Measurements from ENCODE around the gene SLC23A3. TPM values are rescaled to one million over a fixed set of nuclear protein-coding genes. Genes with fewer than 3 reads are reported as not detected.

Gene SLC23A3
- total RNA-seq, 1 donor from 2014 or later, result 1.9 TPM

DNA sequence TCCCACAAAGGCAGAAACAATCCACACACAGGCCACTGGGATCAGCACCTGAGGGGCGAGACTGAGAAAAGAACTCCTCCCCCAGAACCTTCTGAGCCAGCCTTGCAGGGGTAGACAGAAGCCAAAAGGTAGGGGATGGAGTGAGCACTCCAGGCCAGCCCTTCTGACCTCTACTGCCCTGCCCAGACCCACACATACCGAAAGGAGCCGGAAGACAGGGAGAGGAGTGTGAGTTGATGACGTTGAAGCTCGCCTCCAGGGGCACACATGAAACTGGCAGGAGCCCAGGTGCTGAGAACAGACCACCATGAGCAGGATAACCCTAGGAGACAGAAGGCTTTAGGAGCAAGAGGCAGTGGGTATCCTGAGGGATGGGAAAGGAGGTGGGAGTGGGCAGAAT is 1.8 kb downstream of the SLC23A3 start:
- Mint-ChIP-seq H3K27me3 (ENCODE audit: low read depth) (no peaks in the 10 kb centered on the region), H3K27ac (no peak overlapping the region), H3K4me1 (ENCODE audit: low read depth) (peaks cover 9% of the 10 kb centered on the region), H3K9me3 (no peaks in the 10 kb centered on the region), H3K36me3 (ENCODE audit: low read depth) (peaks cover 15% of the 10 kb centered on the region), H3K4me3 (ENCODE audit: low read depth) (no peak overlapping the region)
- DNase-seq (ENCODE audit: low spot score), result no peak
- intact Hi-C loops (cut with micrococcal nuclease), result no loop called here

DNA sequence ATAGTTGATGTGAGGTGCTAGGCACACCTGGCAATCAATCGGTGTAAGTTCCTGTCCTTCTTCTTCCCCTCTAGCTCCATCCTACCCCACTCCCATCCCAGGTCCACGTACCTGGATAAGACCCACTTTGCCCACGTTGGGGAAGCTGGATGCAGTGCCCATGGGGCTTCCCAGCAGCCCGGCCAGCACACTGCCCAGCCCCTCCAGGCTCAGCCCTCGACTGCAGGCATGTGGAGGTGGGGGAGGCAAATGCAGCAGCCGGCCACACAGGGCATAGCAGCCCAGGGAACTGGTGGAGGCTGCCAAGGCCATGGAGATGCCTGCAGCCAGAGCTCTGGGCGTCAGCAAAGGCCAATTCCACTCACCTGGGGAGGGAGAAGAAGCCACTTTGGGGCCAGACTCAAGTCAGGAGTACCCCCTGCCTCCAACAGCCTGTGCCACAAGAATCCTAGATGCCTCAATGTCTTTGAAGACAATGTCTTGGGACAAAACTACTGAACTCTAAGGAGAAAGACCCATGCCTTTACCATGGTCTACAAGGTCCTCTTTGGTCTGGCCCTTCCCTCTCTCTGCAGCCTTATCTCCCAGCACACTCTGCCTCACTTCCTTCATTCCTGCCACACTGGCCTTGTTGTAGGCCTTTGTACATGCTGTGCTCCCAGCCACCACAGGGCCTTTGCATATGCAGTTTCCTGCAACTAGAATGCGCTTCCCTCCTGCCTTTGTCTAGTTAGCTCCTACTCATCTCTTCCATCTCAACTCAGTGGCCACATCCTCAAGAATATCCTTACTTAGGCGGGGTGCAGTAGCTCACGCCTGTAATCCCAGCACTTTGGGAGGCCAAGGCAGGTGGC is 4.5 kb downstream of the SLC23A3 start:
- Mint-ChIP-seq H3K36me3 (ENCODE audit: low read depth) (no peaks in the 10 kb centered on the region), H3K27ac (no peak overlapping the region), H3K4me1 (ENCODE audit: low read depth) (peaks cover 12% of the 10 kb centered on the region), H3K27me3 (ENCODE audit: low read depth) (no peaks in the 10 kb centered on the region), H3K4me3 (ENCODE audit: low read depth) (no peak overlapping the region), H3K9me3 (no peaks in the 10 kb centered on the region)
- intact Hi-C loops (cut with micrococcal nuclease), result no loop called here
- DNase-seq (ENCODE audit: low spot score), result no peak

DNA sequence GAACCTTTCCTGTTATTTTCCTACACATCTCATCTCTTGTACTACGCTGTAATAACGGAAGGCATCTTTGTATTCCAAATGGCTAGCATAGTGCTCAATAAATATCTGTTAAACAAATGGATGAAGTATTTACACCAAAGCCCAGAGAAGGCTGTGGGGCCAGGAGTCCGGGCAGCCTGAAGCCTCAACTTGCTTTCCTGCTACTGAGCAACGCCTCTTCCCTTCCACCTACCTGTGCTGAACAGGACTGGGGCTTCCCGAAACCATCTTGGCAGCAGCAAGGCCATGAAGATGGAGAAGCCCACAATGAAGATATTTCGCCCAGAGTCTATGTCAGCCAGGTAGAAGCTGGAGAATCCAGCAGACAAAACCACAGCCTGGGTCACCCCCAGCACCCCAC is 6.7 kb downstream of the SLC23A3 start:
- H3K4me1 Mint-ChIP-seq (ENCODE audit: low read depth), result peaks cover 17% of the 10 kb centered on the region
- no peak overlapping the region for H3K4me3 Mint-ChIP-seq (ENCODE audit: low read depth)
- H3K9me3 Mint-ChIP-seq, result no peaks in the 10 kb centered on the region
- peaks cover under 1% of the 10 kb centered on the region for H3K36me3 Mint-ChIP-seq (ENCODE audit: low read depth)
- intact Hi-C loops (cut with micrococcal nuclease), result no loop called here
- no peak for DNase-seq (ENCODE audit: low spot score)
- no peak overlapping the region for H3K27ac Mint-ChIP-seq
- H3K27me3 Mint-ChIP-seq (ENCODE audit: low read depth), result no peaks in the 10 kb centered on the region

DNA sequence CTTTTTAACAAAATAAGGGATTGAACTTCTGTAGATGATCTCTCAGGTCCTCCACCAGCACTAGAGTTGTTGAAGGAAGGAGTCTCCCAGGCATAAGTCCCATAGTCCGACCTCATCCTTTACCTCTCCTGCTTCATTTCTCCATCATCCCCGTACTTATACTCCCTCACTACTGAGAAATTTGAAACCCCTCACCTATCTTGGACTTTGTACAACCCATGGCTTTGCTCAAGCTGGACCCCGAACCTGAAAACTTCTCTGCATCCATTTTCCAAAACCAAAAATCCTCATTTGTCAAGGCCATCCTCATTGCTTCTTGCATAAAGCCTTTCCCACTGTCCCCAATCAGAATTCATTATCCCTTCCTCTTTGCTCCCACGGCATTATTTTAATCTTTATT is 8.7 kb downstream of the SLC23A3 start:
- intact Hi-C loops (cut with micrococcal nuclease), result loop anchor here (2.0 kb wide), 2 partner anchors 58 to 592 kb away; partner anchors contain the start of genes ABCB6, CNOT9 and USP37
- H3K36me3 Mint-ChIP-seq (ENCODE audit: low read depth), result peaks cover 16% of the 10 kb centered on the region
- no peak overlapping the region for H3K27ac Mint-ChIP-seq
- no peak for DNase-seq (ENCODE audit: low spot score)
- no peaks in the 10 kb centered on the region for H3K9me3 Mint-ChIP-seq
- peaks cover 17% of the 10 kb centered on the region for H3K4me1 Mint-ChIP-seq (ENCODE audit: low read depth)
- no peaks in the 10 kb centered on the region for H3K27me3 Mint-ChIP-seq (ENCODE audit: low read depth)
- H3K4me3 Mint-ChIP-seq (ENCODE audit: low read depth), result peak overlapping the region; percentile 87

DNA sequence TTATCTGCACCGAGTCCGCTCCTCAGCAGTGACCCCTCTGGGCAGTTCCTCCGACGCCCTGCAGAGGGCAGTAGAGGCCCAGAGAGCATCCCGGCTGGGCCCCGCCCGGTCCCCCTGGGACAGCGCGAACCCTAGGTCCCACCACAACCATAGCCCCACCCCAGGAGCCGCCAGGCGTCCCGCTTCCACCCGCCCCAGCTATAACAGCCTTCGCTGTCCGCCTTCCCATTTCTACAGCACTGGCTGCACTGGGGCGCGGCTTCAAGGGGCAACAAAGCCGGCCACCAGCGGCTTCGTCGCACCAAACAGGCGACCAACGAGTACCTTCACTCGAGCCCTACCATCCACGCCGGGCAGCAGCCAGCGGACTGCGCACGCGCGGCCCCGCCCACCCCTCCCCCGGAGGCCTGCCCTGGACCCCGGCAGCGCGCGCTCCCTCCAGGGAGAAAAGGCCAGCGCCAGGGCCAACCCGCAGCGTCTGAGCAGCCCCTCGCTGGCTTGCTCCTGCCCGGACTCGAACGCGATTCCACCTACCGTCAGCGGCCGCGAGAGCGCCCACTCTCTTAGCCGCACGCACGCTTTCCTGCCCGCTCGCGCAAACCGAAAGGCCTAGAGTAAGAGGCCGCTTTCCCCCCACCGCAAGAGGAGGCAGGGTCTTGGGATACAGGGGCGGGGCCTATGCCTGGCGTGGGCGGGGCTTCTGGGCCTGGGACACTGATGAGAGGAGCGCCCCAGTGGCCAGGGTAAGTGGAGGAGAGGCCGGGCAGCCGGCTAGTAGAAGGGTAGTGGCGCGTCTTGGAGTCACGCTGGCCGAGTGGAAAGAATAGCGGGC is 9.4 kb downstream of the SLC23A3 start, which contains the start of gene NHEJ1:
TSS of gene NHEJ1 (minus strand) at position 630 of the 832 bp plus-strand sequence. CDS start 2,453 bp downstream, outside the sequence.
- peak; percentile 90 for DNase-seq (ENCODE audit: low spot score)
- Mint-ChIP-seq H3K27me3 (ENCODE audit: low read depth) (no peaks in the 10 kb centered on the region), H3K9me3 (no peaks in the 10 kb centered on the region), H3K4me1 (ENCODE audit: low read depth) (peaks cover 17% of the 10 kb centered on the region), H3K27ac (peak within 1 kb of the TSS; percentile 93), H3K4me3 (ENCODE audit: low read depth) (peak within 1 kb of the TSS; percentile 87), H3K36me3 (ENCODE audit: low read depth) (peaks cover 16% of the 10 kb centered on the region)
- intact Hi-C loops (cut with micrococcal nuclease), result loop anchor here (1.0 to 2.0 kb wide), 12 partner anchors 17 to 592 kb away; partner anchors contain the start of genes ABCB6, ANKZF1, ATG9A and CNOT9

DNA sequence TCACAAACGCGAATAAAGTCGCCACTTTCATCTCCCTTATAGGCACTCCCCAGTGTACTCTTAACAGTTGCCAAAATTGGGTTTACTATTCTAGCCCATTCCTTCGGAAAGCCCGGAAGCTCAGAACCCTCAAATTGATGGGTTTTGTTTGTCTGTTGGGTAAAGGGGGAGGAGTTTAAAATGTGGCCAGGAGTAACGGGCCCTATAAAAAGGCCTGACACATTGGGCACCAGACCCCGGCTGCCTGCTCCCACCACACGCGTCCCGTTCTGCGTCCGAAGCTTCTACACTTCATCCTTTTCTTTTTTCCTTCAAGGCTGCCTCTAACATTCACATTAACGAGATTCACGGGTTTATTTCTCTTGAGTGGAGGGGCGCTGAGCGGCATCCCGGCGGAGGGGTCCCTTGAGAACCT is 10.1 kb downstream of the SLC23A3 start:
- intact Hi-C loops (cut with micrococcal nuclease), result loop anchor here (1.0 to 2.0 kb wide), 12 partner anchors 18 to 591 kb away; partner anchors contain the start of genes ABCB6, ANKZF1, ATG9A and CNOT9
- H3K9me3 Mint-ChIP-seq, result no peaks in the 10 kb centered on the region
- H3K27ac Mint-ChIP-seq, result peak overlapping the region; percentile 93
- peak overlapping the region; percentile 87 for H3K4me3 Mint-ChIP-seq (ENCODE audit: low read depth)
- H3K27me3 Mint-ChIP-seq (ENCODE audit: low read depth), result no peaks in the 10 kb centered on the region
- H3K4me1 Mint-ChIP-seq (ENCODE audit: low read depth), result peaks cover 17% of the 10 kb centered on the region
- peaks cover 16% of the 10 kb centered on the region for H3K36me3 Mint-ChIP-seq (ENCODE audit: low read depth)
- no peak for DNase-seq (ENCODE audit: low spot score)

DNA sequence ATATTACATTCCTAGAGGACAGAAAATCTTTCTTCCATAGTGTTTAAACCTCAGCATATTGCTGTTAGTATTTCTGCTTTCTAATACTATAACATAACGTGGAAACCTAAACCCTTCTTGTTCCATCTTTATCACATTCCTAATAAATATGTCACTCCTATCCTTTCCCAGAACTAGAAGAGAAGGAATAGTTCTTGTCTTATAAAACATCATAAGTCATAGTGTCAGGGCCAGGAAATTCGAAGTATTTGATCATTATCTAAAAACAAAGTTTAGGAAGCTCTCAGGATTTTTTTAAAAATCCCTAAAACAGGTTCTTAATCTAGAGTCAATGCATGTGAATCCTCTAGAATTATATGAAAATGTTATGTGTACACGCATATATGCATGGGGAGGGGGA is 11.2 kb downstream of the SLC23A3 start:
- Mint-ChIP-seq H3K9me3 (no peaks in the 10 kb centered on the region), H3K36me3 (ENCODE audit: low read depth) (peaks cover 19% of the 10 kb centered on the region), H3K27me3 (ENCODE audit: low read depth) (no peaks in the 10 kb centered on the region), H3K4me3 (ENCODE audit: low read depth) (no peak overlapping the region), H3K27ac (no peak overlapping the region), H3K4me1 (ENCODE audit: low read depth) (peaks cover 17% of the 10 kb centered on the region)
- DNase-seq (ENCODE audit: low spot score), result no peak
- intact Hi-C loops (cut with micrococcal nuclease), result no loop called here

DNA sequence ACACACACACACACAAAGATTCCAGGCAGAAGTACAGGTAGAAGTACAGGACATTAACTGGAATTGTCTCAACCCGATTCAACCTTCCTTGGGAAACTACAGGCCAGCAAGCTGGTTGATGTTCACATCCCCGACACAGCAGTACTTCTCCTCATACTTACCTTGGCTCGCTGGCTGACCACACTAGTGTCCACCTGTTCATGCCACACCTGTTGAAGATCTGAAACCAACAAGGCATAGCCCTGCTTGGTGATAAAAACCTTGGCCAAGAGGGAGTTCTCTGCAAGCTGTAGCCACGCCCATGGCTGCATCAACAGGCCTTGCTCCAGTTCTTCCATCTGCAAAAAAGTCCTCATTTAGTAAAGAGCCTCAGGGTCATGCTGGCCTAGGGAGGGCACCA is 11.8 kb downstream of the SLC23A3 start:
- intact Hi-C loops (cut with micrococcal nuclease), result no loop called here
- H3K36me3 Mint-ChIP-seq (ENCODE audit: low read depth), result peaks cover 23% of the 10 kb centered on the region
- peaks cover 17% of the 10 kb centered on the region for H3K4me1 Mint-ChIP-seq (ENCODE audit: low read depth)
- no peaks in the 10 kb centered on the region for H3K27me3 Mint-ChIP-seq (ENCODE audit: low read depth)
- H3K9me3 Mint-ChIP-seq, result no peaks in the 10 kb centered on the region
- no peak for DNase-seq (ENCODE audit: low spot score)
- H3K27ac Mint-ChIP-seq, result no peak overlapping the region
- H3K4me3 Mint-ChIP-seq (ENCODE audit: low read depth), result no peak overlapping the region

DNA sequence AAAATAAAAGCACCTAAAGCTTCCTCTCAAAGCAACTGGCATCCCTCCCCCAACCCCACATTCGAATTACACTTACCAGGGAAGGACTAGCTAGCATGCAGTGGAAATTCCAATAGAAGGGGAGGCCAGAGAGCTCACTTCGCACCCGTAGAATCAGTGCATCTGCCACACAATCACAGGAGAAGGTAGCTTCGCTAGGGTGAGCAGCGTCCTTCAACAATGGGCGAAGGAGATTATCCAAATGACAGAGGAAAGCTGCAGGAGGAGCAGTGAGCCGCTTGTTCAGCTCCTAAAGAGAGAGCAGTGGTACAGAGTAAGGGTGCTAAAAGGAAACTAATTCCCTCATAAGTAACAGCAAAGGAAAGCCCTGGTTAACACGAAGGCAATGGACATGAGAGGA is 12.4 kb downstream of the SLC23A3 start:
- Mint-ChIP-seq H3K4me1 (ENCODE audit: low read depth) (peaks cover 17% of the 10 kb centered on the region), H3K4me3 (ENCODE audit: low read depth) (no peak overlapping the region), H3K27ac (no peak overlapping the region), H3K36me3 (ENCODE audit: low read depth) (peaks cover 23% of the 10 kb centered on the region), H3K27me3 (ENCODE audit: low read depth) (no peaks in the 10 kb centered on the region), H3K9me3 (no peaks in the 10 kb centered on the region)
- intact Hi-C loops (cut with micrococcal nuclease), result no loop called here
- DNase-seq (ENCODE audit: low spot score), result no peak

DNA sequence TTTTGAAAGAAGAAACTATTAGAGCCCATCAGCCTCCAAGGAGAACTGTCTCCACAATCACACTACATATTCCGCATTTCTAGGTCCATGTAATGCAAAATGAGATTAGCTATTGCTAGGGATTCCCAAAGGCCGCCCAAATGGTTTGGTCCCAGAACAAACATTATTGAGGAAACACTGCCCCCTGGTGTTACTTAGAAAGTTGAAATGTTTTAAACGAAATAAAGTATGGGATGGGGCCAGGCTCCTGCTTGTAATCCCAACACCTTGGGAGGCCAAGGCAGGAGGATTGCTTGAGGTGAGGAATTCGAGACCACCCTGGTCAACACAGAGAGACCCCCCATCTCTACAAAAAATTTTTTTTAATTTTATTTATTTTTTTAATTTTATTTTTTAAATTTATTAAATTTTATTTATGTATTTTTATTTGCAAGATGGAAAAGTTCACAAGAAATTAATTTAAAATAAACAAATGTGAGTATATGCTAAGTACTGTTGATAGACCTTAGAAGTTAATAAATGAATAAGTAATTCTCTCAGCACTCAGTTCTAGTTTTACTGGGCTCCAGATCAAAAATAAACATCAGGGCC is 14.7 kb downstream of the SLC23A3 start:
- H3K4me3 Mint-ChIP-seq (ENCODE audit: low read depth), result no peak overlapping the region
- no peak overlapping the region for H3K27ac Mint-ChIP-seq
- peaks cover 10% of the 10 kb centered on the region for H3K4me1 Mint-ChIP-seq (ENCODE audit: low read depth)
- intact Hi-C loops (cut with micrococcal nuclease), result loop anchor here (2.0 kb wide), 2 partner anchors 96 to 126 kb away; no protein-coding TSS in a partner anchor
- no peaks in the 10 kb centered on the region for H3K9me3 Mint-ChIP-seq
- DNase-seq (ENCODE audit: low spot score), result no peak
- H3K36me3 Mint-ChIP-seq (ENCODE audit: low read depth), result peaks cover 27% of the 10 kb centered on the region
- no peaks in the 10 kb centered on the region for H3K27me3 Mint-ChIP-seq (ENCODE audit: low read depth)

DNA sequence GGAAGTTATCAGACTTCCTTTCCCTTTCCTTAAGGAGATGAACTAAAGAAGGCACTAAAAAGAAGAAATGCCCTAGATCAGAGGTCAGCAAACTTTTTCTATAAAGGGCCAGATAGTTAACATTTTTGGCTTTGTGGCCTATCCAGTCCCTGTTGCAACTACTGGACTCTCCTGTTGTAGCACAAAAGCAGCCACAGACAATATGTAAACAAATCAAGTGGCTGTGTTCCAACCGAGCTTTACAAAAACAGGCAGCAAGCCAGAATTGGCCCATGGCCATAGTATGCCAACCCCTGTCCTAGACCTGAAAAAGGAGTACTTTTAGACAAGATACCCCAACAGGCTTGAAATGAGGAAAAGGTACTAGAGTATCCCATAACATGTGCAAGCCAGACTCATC is 20.2 kb downstream of the SLC23A3 start:
- H3K9me3 Mint-ChIP-seq, result no peaks in the 10 kb centered on the region
- DNase-seq (ENCODE audit: low spot score), result no peak
- H3K27me3 Mint-ChIP-seq (ENCODE audit: low read depth), result no peaks in the 10 kb centered on the region
- H3K36me3 Mint-ChIP-seq (ENCODE audit: low read depth), result peaks cover 29% of the 10 kb centered on the region
- no peak overlapping the region for H3K27ac Mint-ChIP-seq
- intact Hi-C loops (cut with micrococcal nuclease), result loop anchor here (5.0 kb wide), 1 partner anchor 77 kb away; no protein-coding TSS in a partner anchor
- no peak overlapping the region for H3K4me3 Mint-ChIP-seq (ENCODE audit: low read depth)
- H3K4me1 Mint-ChIP-seq (ENCODE audit: low read depth), result no peaks in the 10 kb centered on the region

DNA sequence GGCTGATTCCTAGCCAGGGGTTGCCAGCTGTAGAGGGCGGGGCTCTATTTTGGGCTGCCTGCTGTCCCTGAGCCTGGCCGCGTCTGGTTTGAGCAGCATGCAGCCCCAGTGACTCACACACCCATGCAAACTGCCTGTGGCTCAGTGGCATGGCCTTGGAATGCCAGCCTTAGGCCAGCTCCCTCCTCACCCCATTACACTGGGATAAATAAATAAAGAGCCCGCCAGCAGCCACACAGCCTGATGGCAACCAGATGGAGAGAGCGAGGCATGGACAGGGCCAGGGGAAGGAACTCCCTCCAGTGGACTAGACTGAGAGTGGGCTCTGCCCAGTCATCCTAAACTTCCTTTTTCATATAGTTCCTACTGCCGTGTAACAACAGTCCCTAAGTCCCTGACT is 27.5 kb downstream of the SLC23A3 start:
- no peak for DNase-seq (ENCODE audit: low spot score)
- Mint-ChIP-seq H3K4me1 (ENCODE audit: low read depth) (no peaks in the 10 kb centered on the region), H3K27ac (no peak overlapping the region), H3K36me3 (ENCODE audit: low read depth) (peaks cover 39% of the 10 kb centered on the region), H3K4me3 (ENCODE audit: low read depth) (no peak overlapping the region), H3K27me3 (ENCODE audit: low read depth) (no peaks in the 10 kb centered on the region), H3K9me3 (no peaks in the 10 kb centered on the region)
- intact Hi-C loops (cut with micrococcal nuclease), result no loop called here

Measured in activated T-helper 2 cell treated with anti-CD3 and anti-CD28 coated beads, Interferon-gamma antibody, Interleukin-2, Interleukin-4, amounts not matched to agents 10 μg/mL and 5 μg/mL and 100 μg/mL, durations not matched to agents 14 hours and 24 hours and 36 hours (primary cell).